Endodermal cell (in vitro differentiated cells): ENCODE data around the gene C1QTNF12. TPM values are rescaled to one million over a fixed set of nuclear protein-coding genes. Genes with fewer than 3 reads are reported as not detected.
A peak's percentile ranks its signal among the peaks of the same experiment; 100 is the strongest.

ENCODE experiments used
- DNase-seq: peaks from one replicate; pipeline ENCODE4 v3.0.0-alpha.2; 2017
- H3K27ac ChIP-seq: 2 replicates; pipeline ENCODE4 v1.5.1; 2013; ENCODE audit warnings: mild to moderate bottlenecking, low read depth, low read length, moderate library complexity
- H3K27me3 ChIP-seq: 2 replicates; pipeline ENCODE4 v1.6.1; 2013; ENCODE audit warnings: mild to moderate bottlenecking, low read length, moderate library complexity; ENCODE audit not compliant: insufficient read depth, control insufficient read depth, poor library complexity, severe bottlenecking
- H3K36me3 ChIP-seq: 2 replicates; pipeline ENCODE4 v1.7.0; 2013; ENCODE audit warnings: mild to moderate bottlenecking, low read length, moderate library complexity; ENCODE audit not compliant: control insufficient read depth, insufficient read depth
- H3K4me1 ChIP-seq: one replicate; pipeline ENCODE4 v1.7.0; 2013; ENCODE audit warnings: low read length; ENCODE audit not compliant: control insufficient read depth, insufficient read depth
- H3K4me3 ChIP-seq: 2 replicates; pipeline ENCODE4 v1.5.1; 2013; ENCODE audit warnings: mild to moderate bottlenecking, low read length, moderate library complexity
- H3K9ac ChIP-seq: 2 replicates; pipeline ENCODE4 v1.6.1; 2013; ENCODE audit warnings: mild to moderate bottlenecking, low read length, moderate library complexity; ENCODE audit not compliant: poor library complexity, severe bottlenecking; ENCODE audit errors: extremely low read depth
- H3K9me3 ChIP-seq: 2 replicates; pipeline ENCODE4 v1.6.1; 2013; ENCODE audit warnings: mild to moderate bottlenecking, low read length, moderate library complexity; ENCODE audit not compliant: control insufficient read depth
- H3K27ac Mint-ChIP-seq: 2 replicates; pipeline ENCODE4 v1.8.0; 2020; ENCODE audit warnings: mixed read lengths
- H3K27me3 Mint-ChIP-seq: 2 replicates; pipeline ENCODE4 v1.8.0; 2021; ENCODE audit warnings: mild to moderate bottlenecking, mixed read lengths; ENCODE audit not compliant: insufficient read depth
- H3K36me3 Mint-ChIP-seq: 2 replicates; pipeline ENCODE4 v1.8.0; 2020; ENCODE audit warnings: low read depth, mixed read lengths
- H3K4me1 Mint-ChIP-seq: 2 replicates; pipeline ENCODE4 v1.8.0; 2020; ENCODE audit warnings: mixed read lengths
- H3K4me3 Mint-ChIP-seq: 2 replicates; pipeline ENCODE4 v1.8.0; 2020; ENCODE audit warnings: mild to moderate bottlenecking, moderate library complexity, mixed read lengths
- H3K9me3 Mint-ChIP-seq: 2 replicates; pipeline ENCODE4 v1.8.0; 2020; ENCODE audit warnings: mild to moderate bottlenecking, mixed read lengths
- CTCF ChIP-seq: fragments of 200-600 bp; sonication (generic); conservative IDR thresholded peaks from 2 replicates; pipeline ENCODE4 v1.5.0; 2021; ENCODE audit warnings: antibody characterized with exemption, mild to moderate bottlenecking
- WGBS, 2 experiments: methylation state at CpG; one replicate each; pipeline versions ENCODE4 v1.1.5 to v1.1.7; 2013; ENCODE audit warnings: missing lambda C conversion rate in 2 of 2, mixed read lengths in 1 of 2; ENCODE audit not compliant: insufficient coverage in 1 of 2, insufficient read length in 1 of 2; 5-methylcytosine and 5-hydroxymethylcytosine counted together
- total RNA-seq, 2 donors: library from RNA; stranded (reverse); fragmentation: NEBNext Ultra II Directional in 1 of 2; extraction: Animal tissue kit (Norgen Biotek cat#: 25700) in 1 of 2; gene quantifications; 2 replicates in 1 of 2; 3 replicates in 1 of 2; pipeline ENCODE4 v1.2.1, GENCODE V29; 2021

C1QTNF12 gene
- total RNA-seq, 2 donors from 2014 or later: 8.1 to 13.5 TPM

GRCh38 chr1:1240348-1240732 is 6.2 kb downstream of the C1QTNF12 start:
- Histone ChIP-seq H3K4me1 (no peaks in the 10 kb centered on the region), H3K27me3 (no peaks in the 10 kb centered on the region), H3K36me3 (no peaks in the 10 kb centered on the region), H3K9me3 (no peaks in the 10 kb centered on the region), H3K27ac (no peak overlapping the region), H3K4me3 (no peak overlapping the region), H3K9ac (no peak overlapping the region)
- Mint-ChIP-seq H3K27me3 (no peaks in the 10 kb centered on the region), H3K4me1 (no peaks in the 10 kb centered on the region), H3K27ac (no peak overlapping the region), H3K4me3 (no peak overlapping the region), H3K36me3 (no peaks in the 10 kb centered on the region), H3K9me3 (no peaks in the 10 kb centered on the region)
- no peak for DNase-seq
- WGBS, 2 experiments: 87% methylated on average over 7 of the region's 11 CpGs; no CpG with 5 or more reads in 1 of the 2 experiments
- TF ChIP-seq CTCF: no peak

GRCh38 chr1:1239614-1240347 is 6.7 kb downstream of the C1QTNF12 start:
- TF ChIP-seq CTCF: no peak
- Histone ChIP-seq H3K9me3 (no peaks in the 10 kb centered on the region), H3K27ac (no peak overlapping the region), H3K36me3 (no peaks in the 10 kb centered on the region), H3K9ac (no peak overlapping the region), H3K4me1 (no peaks in the 10 kb centered on the region), H3K4me3 (no peak overlapping the region), H3K27me3 (no peaks in the 10 kb centered on the region)
- no peak overlapping the region for H3K27ac Mint-ChIP-seq
- no peaks in the 10 kb centered on the region for H3K9me3 Mint-ChIP-seq
- no peaks in the 10 kb centered on the region for H3K4me1 Mint-ChIP-seq
- no peaks in the 10 kb centered on the region for H3K27me3 Mint-ChIP-seq
- 87 to 88% methylated on average over 19 to 30 of the region's 30 CpGs for WGBS, 2 experiments
- no peaks in the 10 kb centered on the region for H3K36me3 Mint-ChIP-seq
- no peak for DNase-seq
- H3K4me3 Mint-ChIP-seq: no peak overlapping the region

GRCh38 chr1:1239227-1239613 is 7.3 kb downstream of the C1QTNF12 start:
- no peak overlapping the region for H3K27ac ChIP-seq
- H3K27me3 ChIP-seq: no peaks in the 10 kb centered on the region
- H3K36me3 Mint-ChIP-seq: peaks cover 5% of the 10 kb centered on the region
- no peaks in the 10 kb centered on the region for H3K36me3 ChIP-seq
- WGBS, 2 experiments: 86 to 100% methylated on average over 6 to 15 of the region's 15 CpGs
- no peaks in the 10 kb centered on the region for H3K9me3 Mint-ChIP-seq
- no peaks in the 10 kb centered on the region for H3K4me1 ChIP-seq
- no peak for DNase-seq
- no peak overlapping the region for H3K27ac Mint-ChIP-seq
- H3K4me1 Mint-ChIP-seq: peaks cover under 1% of the 10 kb centered on the region
- H3K9me3 ChIP-seq: no peaks in the 10 kb centered on the region
- peak; percentile 29 for TF ChIP-seq CTCF
- H3K9ac ChIP-seq: no peak overlapping the region
- H3K27me3 Mint-ChIP-seq: no peaks in the 10 kb centered on the region
- H3K4me3 Mint-ChIP-seq: no peak overlapping the region
- H3K4me3 ChIP-seq: no peak overlapping the region
